GM11168 (cell line): ENCODE measurements around the gene ZNF566.
"Not testable (repeated sequence)": the region's sequence is repeated elsewhere in the genome, so short reads cannot be mapped to it uniquely, and the experiment has no call there.

Experiments used
- in situ Hi-C: fragments of 300-500 bp; cut with MboI; formaldehyde crosslinking; loops from one replicate; pipeline ENCODE4 v1.12.0; 2022; ENCODE audit warnings: low sequenced_read_pairs; ENCODE audit not compliant: unreplicated experiment

Gene ZNF566

DNA sequence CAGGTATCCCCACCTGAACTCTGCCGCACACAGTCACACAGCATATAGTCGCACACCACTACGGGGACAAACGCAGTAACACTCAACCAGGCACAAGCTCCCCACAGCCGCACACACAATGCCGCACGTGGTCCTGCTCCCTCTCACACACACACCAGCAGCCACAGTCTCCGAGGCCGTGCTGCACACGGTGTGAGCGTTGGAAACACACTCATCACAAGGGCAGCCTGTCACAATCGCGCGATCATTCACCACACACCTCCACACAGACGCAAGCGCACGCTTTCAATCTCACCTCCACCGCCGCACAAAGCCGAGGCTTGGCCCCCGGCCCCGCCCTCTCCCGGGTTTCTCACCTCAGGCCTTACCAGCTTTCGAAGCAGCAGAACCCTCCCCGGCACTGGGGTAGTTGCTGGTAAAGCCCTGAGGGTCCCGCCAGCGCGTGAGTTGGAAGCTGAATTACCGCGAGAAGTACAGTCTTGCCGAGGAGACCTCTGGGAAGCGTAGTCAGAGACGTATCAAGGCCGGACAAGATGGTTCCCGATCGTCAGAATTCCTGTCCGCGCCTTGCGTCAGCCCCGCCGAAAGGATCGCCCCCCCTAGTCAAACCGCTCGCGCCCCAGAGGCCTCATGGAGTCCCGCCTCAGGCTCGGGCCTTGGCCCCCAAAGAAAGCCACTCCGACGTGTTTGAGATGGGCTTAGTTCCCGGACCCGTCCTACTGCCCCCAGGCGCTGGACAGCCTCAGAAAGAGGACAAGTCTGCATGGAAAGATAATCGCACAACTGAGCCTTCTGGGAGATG is at the start of gene ZNF566:
TSS of gene ZNF566 (minus strand) at position 444 of the 802 bp plus-strand sequence. CDS start 13,004 bp downstream, outside the sequence.
- in situ Hi-C loops = no loop called here

DNA sequence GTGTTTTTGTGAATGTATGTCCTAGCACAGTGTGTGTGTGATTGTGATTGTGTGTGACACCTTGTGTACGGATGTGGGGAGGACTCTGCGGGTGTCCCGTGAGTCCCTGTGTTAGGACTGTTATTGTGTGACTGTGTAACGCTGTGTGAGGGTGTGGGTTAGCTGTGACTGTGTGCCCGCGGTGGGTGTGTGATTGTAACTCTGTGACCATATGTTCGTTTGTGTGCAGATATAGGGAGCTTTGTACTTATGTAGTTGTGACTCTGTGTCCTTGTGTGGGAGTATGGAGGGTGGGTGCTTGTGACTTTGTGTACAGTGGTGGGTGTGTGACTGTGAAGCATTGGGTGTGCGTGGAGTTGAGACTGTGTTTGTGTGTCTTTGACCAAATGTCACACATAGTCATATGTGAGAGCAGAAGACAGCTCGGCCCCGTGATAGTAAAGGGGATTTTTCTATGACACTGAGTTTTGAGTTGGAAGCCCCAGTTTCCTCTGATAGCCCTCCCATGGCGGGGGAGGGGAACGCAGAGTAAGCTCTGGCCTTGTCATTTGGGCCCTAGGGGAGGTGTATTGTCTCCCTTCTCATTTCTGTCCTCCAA is 39.7 kb upstream of the ZNF566 start:
- in situ Hi-C loops = no loop called here

DNA sequence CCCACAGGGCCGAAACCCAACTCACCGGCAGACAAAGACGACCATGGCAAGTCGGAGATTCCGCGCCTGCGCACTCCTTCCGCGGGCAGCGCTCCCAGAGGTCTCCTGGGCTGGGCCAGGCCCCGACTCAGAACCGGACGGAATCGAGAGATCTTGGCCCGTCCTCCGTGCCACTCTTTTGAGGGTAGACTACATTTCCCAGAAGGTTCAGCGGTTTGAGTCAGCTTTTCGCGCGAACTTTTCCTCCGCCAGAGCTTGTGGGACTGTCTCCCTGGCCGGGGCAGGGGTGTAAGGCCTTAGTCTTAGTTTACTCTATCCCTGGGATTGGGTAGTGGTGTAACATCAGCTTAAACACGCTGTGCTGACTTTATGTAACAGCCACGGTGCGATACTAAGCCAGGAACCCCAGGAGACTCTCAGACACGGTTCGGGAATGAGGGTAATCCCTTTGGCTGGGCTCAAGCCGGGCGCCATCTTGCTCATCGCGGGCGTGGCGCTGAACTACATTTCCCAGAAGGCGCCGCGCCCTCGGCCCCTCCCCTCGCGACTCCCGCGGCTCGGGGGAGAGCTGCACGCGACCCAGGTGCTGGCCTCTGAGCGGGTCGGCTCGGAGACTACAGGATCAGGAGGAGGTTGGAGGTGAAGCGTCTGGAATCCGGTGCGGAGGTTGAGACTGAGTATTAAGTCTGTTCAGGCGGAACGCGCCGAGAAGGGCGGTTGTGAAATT is 39.0 kb upstream of the ZNF566 start, which contains the start of gene ZNF260:
TSS of gene ZNF260 (minus strand) at position 78 of the 727 bp plus-strand sequence. CDS start 13,033 bp downstream, outside the sequence.
- in situ Hi-C loops = no loop called here

DNA sequence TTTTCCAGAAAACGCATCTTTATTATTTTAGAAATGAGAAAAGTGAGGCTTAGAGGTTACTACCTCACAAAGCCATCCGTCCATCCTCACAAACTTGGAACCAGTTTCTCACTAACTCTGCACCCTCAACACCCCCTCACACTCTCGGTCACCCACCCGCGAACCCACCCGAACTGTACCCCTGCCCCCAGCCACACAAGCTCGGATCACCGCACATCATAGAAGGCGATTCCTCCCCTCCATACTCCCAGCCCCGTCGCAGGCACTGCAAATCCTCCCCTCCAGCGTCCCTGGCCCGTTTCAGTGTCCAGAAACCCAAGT is 38.5 kb upstream of the ZNF566 start:
- in situ Hi-C loops = no loop called here

DNA sequence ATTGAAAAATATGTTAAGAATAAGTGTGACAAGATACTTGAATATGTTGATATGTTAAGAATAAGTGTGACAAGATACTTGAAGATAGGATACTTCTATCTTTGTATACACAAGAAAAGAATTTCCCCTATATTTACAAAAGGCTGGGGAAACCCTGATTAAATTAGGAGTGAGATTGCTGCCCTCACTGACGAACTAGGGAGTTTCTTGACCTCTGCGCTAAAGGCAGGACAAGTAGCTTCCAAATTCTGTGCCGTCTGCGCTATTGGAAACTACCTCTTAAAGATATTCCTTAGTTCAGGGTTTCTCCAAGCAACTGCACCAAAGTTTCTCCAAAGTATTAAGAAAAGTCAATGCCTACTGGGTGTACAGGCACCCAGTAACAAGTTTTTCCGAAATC is 38.0 kb upstream of the ZNF566 start:
- in situ Hi-C loops = no loop called here

DNA sequence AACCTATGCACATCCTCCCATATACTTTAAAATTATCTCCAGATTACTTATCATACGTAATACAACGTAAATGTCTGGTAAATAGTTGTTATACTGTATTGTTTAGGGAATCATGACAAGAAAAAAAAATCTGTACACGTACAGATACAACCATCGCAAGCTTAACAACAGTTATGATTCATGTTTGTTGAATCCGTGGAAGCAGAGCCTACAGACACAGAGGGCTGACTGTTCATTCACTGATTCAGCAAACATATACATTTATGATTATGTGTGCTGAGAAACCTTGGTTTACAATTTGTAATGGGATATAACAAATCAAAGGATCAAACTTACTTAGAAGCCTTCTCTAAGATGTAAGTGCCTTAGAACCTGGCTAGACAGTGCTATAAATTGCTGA is 37.2 kb upstream of the ZNF566 start:
- in situ Hi-C loops = no loop called here

DNA sequence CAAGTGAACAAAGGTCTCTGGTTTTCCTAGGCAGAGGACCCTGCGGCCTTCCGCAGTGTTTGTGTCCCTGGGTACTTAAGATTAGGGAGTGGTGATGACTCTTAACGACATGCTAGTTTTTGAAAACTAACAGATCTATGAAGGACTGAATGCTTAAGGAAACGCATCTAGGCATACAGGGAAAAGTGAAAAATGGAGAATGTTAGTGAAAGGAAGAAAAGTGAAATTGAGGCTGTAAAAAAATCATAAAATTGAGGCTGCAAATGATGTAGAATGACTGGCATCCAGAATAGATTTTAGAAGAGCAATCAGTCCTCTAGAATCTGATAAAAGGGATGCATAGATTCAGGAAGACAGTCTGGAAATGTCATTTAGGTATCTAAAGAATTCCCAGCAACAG is 35.3 kb upstream of the ZNF566 start:
- in situ Hi-C loops = no loop called here

DNA sequence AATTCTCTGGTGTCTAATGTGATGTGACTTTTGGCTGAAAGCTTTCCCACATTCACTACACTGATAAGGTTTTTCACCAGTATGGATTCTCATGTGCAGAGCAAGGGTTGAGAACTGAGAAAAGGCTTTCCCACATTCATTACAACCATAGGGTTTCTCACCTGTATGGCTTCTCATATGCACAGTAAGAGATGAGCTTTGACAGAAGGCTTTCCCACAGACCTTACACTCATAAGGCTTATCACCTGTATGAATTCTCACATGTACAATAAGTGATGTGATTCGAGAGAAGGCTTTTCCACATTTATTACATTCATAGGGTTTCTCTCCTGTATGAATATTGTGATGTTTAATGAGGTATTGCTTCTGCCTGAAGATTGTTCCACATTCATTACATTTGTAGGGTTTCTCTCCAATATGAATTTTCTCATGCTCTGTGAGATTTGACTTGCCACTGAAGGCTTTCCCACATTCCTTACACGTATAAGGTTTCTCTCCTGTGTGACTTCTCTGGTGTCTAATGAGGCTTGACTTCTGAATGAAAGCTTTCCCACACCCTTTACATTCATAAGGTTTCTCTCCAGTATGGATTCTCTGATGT is 24.8 kb upstream of the ZNF566 start:
- in situ Hi-C loops = no loop called here

DNA sequence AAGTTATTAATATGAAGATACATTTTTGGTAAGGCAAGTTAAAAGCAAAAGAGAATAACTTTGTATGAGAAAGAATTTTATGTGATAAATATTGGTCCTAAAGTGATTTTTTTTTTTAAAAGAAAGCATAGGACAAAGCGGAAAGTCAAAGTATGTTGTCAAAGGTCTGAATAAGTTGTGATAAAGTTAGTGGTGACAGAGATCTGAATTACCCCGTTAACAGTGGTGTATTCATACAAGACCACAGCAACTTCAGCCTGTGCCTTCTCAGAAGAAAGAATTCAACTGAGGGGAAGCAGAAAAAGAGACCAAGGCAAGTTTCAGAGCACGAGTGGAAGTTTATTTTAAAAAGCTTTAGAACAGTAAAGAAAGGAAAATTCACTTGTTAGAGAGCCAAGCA is 19.0 kb upstream of the ZNF566 start:
- in situ Hi-C loops = no loop called here

DNA sequence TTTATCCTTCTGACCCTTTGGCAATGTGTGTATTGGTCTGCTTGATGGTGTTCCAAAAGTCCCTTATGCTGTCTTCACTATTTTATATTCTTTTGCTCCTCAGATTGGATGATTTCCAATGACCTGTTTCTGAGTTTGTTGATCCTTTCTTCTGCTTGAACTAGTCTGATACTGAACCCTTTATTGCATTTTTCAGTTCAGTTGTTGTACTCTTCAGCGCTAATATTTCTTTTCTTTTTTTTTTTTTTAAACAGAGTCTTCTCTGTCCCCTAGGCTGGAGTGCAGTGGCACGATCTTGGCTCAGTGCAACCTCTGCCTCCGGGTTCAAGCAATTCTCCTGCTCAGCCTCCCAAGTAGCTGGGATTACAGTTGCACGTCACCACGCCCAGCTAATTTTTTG is 12.6 kb upstream of the ZNF566 start:
- in situ Hi-C loops = no loop called here

DNA sequence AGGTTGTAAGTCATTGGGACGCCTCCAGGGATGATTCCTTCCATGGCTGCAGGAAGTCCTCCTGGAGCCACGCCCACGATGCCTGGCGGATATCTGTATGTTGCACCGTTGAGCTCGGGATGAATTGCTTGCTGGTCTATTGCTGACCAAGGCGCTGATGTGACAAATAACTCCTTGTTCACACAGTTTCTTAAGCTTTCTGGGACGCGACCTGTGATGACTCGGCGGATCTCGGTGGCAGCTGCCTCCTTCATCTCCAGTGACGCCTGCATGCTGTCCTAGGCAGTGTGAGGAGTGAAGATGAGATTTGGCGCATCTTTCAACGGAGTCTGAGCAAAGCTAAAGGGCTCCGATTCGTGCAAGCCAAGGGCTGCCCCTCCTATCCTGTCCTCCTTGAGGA is 7.6 kb upstream of the ZNF566 start:
- in situ Hi-C loops = no loop called here

DNA sequence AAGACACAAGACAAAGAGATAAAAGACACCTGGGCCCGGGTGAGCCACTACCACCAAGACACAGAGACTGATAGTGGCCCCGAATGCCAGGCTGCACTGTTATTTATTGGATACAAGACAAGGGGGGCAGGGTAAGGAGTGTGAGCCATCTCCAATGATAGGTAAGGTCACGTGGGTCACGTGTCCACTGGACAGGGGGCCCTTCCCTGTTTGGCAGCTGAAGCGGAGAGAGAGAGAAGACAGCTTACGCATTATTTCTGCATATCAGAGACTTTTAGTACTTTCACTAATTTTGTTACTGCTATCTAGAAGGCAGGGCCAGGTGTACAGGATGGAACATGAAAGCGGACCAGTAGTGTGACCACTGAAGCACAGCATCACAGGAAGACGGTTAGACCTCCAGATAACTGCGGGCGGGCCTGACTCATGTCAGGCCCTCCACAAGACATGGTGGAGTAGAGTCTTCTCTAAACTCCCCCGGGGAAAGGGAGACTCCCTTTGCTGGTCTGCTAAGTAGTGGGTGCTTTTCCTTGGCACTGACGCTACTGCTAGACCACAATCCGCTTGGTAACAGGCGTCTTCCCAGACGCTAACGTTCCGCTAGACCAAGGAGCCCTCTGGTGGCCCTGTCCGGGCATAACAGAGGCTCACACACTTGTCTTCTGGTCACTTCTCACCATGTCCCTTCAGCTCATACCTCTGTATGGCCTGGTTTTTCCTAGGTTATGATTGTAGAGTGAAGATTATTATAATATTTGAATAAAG is 3.5 kb upstream of the ZNF566 start:
- in situ Hi-C loops = not testable (repeated sequence)

DNA sequence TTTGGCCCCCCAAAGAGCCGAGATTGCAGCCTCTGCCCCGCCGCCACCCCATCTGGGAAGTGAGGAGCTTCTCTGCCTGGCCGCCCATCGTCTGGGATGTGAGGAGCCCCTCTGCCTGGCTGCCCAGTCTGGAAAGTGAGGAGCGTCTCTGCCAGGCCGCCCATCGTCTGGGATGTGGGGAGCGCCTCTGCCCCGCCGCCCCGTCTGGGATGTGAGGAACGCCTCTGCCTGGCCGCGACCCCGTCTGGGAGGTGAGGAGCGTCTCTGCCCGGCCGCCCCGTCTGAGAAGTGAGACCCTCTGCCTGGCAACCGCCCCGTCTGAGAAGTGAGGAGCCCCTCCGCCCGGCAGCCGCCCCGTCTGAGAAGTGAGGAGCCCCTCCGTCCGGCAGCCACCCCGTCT is 1.5 kb upstream of the ZNF566 start:
- in situ Hi-C loops = not testable (repeated sequence)

DNA sequence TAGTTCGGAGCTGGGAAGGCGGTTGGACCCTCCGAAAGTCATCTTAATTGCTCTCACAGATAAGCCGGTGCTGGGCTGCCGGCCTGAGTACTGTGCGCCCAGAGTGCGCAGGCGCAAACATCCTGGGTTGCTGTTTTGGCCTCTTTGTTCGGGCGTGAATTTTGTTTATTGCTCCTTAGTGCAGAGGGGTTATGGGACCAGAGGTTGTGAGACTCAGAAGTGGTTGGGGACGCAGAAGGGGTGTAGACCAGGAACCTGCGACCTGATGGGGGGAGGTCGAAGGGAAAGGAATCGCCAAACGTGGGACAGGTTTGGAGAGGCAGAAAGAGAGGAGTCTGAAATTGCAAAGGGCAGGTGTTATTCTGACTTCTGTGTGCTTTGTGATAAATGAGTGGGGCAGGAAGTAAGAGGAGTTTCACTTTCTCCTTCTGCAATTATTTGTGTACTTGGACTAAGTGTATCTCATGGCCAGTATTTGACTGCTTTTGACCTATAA is 607 bp upstream of the ZNF566 start:
- in situ Hi-C loops = no loop called here

DNA sequence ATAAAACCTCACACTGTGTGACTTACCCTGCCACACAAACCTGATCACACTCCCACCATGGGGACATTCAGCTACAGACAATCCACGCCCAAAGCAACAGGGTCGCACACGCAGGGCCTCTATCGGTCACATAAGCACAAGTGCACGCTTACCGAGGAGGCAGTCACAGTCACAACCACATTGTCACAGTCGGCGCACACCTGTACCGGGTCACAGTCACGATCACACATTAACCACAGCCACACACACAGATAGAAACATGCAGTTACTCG is 579 bp downstream of the ZNF566 start:
- in situ Hi-C loops = no loop called here

DNA sequence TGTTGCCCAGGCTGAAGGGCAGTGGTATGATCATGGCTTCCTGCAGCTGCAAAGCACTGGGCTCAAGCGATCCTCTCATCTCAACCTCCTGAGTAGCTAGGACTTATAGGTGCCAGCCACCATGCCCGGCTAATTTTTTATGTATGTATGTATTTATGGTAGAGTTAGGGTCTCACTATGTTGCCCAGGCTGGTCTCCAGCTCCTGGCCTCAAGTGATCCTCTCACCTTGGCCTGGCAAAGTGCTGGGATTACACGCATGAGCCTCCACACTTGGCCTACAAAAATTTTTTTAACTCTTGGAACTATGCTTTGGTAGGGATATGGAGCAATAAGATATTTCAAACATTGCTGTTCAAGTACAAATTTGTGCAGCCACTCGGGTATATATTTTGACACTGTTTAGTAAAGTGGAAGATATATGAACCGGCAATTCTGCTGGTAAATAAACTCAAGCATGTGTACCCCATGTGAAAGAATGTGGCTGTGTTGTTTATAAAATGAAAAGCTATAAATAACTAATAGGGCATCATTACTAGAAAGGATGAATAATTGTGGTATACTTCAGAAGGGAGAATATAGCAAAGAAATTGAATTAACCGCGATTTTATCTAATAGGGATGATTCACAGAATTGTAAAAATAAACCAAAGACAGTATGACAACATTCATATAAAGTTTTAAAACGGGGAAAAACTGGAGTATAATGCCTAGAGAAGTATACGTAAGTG is 1.1 kb downstream of the ZNF566 start:
- in situ Hi-C loops = no loop called here

DNA sequence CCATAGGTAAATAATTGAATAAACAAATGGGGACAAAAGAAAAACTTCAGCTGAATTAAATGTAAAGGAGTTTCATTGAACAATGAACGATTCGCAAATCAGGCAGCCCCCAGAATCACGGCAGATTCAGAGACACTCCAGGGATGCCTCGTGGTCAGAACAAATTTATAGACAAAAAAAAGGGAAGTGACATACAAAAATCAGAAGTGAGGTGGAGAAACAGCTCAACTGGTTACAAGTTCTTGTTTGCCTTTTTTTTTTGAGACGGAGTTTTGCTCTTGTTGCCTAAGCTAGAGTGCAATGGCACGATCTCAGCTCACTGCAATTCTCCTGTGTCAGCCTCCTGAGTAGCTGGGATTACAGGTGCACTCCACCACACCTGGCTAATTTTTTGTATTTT is 5.7 kb downstream of the ZNF566 start:
- in situ Hi-C loops = no loop called here

DNA sequence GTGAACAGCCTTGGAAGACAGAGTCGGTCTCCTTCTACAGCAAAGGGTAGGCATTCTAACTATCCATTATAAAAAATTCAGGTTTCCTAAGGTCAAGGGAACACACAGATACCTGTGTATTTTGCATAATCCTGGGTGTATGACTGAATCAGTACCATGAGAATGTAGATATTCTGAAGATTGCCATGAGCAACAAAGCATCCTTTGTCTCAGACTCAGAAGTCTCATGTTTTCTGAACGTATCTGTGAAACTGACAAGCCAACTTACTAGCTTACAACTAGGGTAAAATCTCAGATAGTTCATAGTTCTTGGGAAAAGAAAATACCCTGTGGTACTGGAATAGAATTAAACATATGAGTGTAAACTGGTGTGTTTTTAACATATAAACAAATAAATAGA is 6.5 kb downstream of the ZNF566 start:
- in situ Hi-C loops = no loop called here

DNA sequence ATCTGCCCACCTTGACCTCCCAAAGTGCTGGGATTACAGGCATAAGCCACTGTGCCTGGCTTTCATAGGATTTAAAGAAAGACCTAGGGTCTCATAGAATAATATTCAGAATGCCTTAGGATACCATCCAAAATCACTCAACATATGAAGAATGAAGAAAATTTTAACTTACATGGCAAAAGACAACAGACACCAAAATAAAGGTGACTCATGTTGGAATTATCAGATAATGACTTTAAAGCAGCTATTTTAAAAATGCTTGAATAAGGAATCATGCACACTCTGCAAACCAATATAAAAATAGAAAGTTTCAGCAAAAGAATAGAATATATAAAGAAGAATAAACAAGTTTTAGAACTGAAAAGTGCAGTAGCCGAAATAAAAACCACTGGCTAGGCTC is 29.3 kb downstream of the ZNF566 start:
- in situ Hi-C loops = no loop called here

DNA sequence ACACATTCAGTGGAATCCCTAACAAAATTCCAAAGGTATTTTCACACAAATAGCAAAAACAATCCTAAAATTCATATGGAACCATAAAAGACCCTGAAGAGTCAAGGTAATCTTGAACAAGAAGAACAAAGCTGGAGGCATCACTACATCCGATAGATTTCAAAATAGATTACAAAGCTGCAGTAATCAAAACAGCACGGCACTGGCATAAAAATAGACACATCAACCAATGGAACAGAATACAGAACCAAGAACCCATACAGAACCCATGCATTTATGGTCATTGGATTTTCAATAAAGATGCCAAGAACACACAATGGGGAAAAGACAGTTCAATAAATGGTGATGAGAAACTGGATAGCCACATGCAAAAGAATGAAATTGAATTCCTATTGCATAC is 32.5 kb downstream of the ZNF566 start:
- in situ Hi-C loops = no loop called here
